Suppressor macrophage treated with lipopolysaccharide for 4 hours (primary cell): ENCODE measurements around the gene SLC12A3.

Experiments used
- DNase-seq: peaks from one replicate; pipeline ENCODE4 v3.0.0-alpha.2; 2020

The SLC12A3 gene

GRCh38 chr16:56895813-56896212, 30.8 kb downstream of the SLC12A3 start:
- DNase-seq: no peak

- no peak for DNase-seq
Observed at GRCh38 chr16:56896244-56896643, 31.2 kb downstream of the SLC12A3 start.

GRCh38 chr16:56897026-56897799, 32.2 kb downstream of the SLC12A3 start:
- DNase-seq: no peak

GRCh38 chr16:56898847-56899246, 33.8 kb downstream of the SLC12A3 start:
- DNase-seq: no peak

- no peak for DNase-seq
Observed at GRCh38 chr16:56903866-56904265, 38.9 kb downstream of the SLC12A3 start.

GRCh38 chr16:56907401-56907800, 42.4 kb downstream of the SLC12A3 start:
- DNase-seq: no peak

- peak; percentile 39 for DNase-seq
Observed at GRCh38 chr16:56909527-56909979, 44.5 kb downstream of the SLC12A3 start.

GRCh38 chr16:56910112-56910511, 45.1 kb downstream of the SLC12A3 start:
- no peak for DNase-seq

- DNase-seq: peak; percentile 92
Observed at GRCh38 chr16:56910654-56911539, 45.9 kb downstream of the SLC12A3 start.

GRCh38 chr16:56911771-56912571, 47.0 kb downstream of the SLC12A3 start:
- DNase-seq: peak; percentile 95

- DNase-seq: peak; percentile 34
Observed at GRCh38 chr16:56912746-56913708, 48.0 kb downstream of the SLC12A3 start.

- no peak for DNase-seq
Observed at GRCh38 chr16:56914896-56915295, 49.9 kb downstream of the SLC12A3 start.

GRCh38 chr16:56915336-56916119, 50.5 kb downstream of the SLC12A3 start:
- DNase-seq: no peak

GRCh38 chr16:56916571-56917403, 51.8 kb downstream of the SLC12A3 start:
- DNase-seq: peak; percentile 80

- DNase-seq: no peak
Observed at GRCh38 chr16:56918467-56919012, 53.5 kb downstream of the SLC12A3 start.

GRCh38 chr16:56919099-56919800, 54.2 kb downstream of the SLC12A3 start:
- no peak for DNase-seq

GRCh38 chr16:56921571-56921970, 56.6 kb downstream of the SLC12A3 start:
- no peak for DNase-seq

- DNase-seq: no peak
Observed at GRCh38 chr16:56923481-56924091, 58.6 kb downstream of the SLC12A3 start.

GRCh38 chr16:56927471-56927870, 62.5 kb downstream of the SLC12A3 start:
- no peak for DNase-seq
